ENCODE measurements around the gene DACT1.

The DACT1 gene

DNA sequence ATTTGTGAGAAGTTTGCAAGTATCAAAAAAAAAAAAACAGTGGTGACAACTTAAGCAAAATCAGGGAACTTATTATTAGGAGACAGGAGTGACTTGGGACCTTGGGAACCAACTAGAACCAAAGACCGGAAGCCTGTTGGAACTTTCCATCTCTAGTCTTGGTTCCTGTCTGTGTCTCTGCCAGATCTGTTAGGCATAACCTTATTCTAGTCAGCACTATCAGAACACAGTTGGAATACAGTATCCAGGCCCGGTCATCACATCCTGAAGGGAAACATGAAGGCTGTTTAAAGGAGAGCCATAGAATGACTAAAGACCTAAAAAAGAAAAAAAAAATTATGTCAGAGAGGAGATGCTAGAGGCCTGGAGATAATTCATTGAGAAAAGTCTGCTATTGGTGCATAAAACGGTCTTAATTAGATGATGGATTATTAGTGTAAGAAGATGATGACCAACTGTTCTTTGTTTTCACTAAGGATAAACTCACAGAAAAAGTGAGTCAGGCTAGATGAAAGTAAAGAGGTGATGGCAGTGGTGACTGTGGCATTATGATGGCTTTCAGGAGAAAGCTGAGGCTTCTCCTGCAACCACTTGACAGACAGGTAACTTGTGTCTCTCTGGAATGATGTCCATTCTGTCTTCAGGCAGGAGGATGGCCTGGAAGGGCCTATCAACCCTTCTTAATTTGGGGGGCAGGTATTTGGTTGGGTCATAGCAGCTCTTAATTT, 28.2 kb downstream of the DACT1 start:
- Histone ChIP-seq H3K4me1 (ENCODE audit: control insufficient read depth, insufficient read depth, low read length) (no peaks in the 10 kb centered on the region), H3K9me3 (ENCODE audit: control insufficient read depth, insufficient read depth, low read length) (no peaks in the 10 kb centered on the region), H3K27ac (ENCODE audit: low read length) (no peak overlapping the region), H3K27me3 (ENCODE audit: control insufficient read depth, insufficient read depth, low read length) (no peaks in the 10 kb centered on the region; the same call in 1 of the 2 replicates), H3K36me3 (ENCODE audit: control insufficient read depth, insufficient read depth, low read length) (no peaks in the 10 kb centered on the region), H3K4me3 (ENCODE audit: low read length) (no peak overlapping the region)
- no peak for DNase-seq (ENCODE audit: low read depth, low spot score)
- no CpG with 5 or more reads among the region's 3 CpGs for WGBS (ENCODE audit: insufficient coverage, insufficient read length)

DNA sequence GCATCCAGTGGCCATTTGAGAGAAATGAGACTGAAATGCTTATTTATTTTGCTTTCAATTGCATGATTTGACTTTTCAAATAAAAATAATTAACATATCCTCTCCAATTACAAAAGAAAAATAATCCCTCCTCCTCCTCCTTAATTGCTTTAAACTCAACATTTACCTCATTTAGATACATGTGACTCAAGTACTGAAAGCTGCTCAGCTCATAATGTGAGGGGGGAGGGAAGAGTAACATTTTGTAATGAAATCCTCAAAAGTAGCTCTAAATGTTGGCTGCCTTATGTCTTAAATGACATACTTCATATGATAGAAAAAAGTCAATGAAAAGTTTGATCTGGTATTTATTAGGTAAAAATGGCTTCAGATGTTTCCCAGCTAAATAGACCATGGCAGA, 29.0 kb downstream of the DACT1 start:
- Histone ChIP-seq H3K4me3 (ENCODE audit: low read length) (no peak overlapping the region), H3K27ac (ENCODE audit: low read length) (no peak overlapping the region), H3K9me3 (ENCODE audit: control insufficient read depth, insufficient read depth, low read length) (no peaks in the 10 kb centered on the region), H3K4me1 (ENCODE audit: control insufficient read depth, insufficient read depth, low read length) (no peaks in the 10 kb centered on the region), H3K36me3 (ENCODE audit: control insufficient read depth, insufficient read depth, low read length) (no peaks in the 10 kb centered on the region), H3K27me3 (ENCODE audit: control insufficient read depth, insufficient read depth, low read length) (no peaks in the 10 kb centered on the region; the same call in 1 of the 2 replicates)
- no peak for DNase-seq (ENCODE audit: low read depth, low spot score)

DNA sequence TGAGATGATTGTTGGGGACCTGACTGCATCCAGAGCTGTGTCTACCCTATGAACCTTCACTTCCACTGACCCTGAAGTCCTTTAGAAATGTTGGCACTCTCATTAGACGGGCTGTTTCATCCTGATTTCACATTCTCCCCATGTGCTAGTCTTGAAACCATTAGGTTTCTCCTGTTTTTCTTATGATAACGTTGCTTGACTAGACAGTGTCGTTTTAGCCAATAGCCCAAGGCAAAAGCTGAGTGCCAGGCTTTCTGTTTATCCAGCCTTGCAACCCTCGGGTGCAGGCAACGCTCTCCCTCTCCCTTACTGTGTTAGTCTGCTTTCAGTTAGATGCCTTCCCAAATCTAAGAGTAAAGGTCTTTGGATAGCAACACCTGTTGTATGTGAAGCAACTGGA, 30.1 kb downstream of the DACT1 start:
- H3K9me3 ChIP-seq (ENCODE audit: control insufficient read depth, insufficient read depth, low read length): no peaks in the 10 kb centered on the region
- no CpG with 5 or more reads among the region's 5 CpGs for WGBS (ENCODE audit: insufficient coverage, insufficient read length)
- H3K4me3 ChIP-seq (ENCODE audit: low read length): no peak overlapping the region
- H3K27me3 ChIP-seq (ENCODE audit: control insufficient read depth, insufficient read depth, low read length): no peaks in the 10 kb centered on the region; the same call in 1 of the 2 replicates
- no peaks in the 10 kb centered on the region for H3K36me3 ChIP-seq (ENCODE audit: control insufficient read depth, insufficient read depth, low read length)
- H3K4me1 ChIP-seq (ENCODE audit: control insufficient read depth, insufficient read depth, low read length): no peaks in the 10 kb centered on the region
- no peak overlapping the region for H3K27ac ChIP-seq (ENCODE audit: low read length)
- DNase-seq (ENCODE audit: low read depth, low spot score): no peak

DNA sequence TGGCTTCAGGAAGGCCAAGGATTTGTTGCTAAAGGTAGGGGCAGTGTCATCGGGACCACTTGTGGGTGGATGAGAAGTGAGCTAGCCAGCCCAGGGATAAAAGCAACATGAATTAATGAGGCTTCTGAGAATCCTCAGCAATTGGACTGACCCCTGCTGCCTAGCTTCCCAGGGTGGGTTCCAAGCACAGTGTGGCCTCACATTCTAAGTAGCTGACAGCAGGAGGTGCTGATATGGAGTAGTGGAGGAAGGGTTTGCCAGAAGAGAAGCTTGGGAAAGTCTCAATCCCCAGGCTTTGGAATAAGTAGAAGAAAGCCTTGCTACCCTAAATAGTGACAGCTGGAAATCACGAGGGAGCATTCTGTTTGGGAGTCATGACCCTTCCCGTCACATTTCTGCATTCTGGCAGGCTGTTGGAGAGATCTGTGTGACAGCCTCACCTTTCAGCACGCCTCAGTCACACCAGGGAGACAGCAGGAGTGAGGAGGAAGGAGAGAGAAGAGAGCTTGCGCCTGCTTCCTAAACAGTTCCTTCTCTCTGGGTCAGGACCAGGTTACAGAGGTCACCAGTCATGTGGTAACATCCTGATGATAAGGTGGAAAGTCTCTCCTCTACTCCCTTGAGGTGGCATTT, 31.2 kb downstream of the DACT1 start:
- no peaks in the 10 kb centered on the region for H3K36me3 ChIP-seq (ENCODE audit: control insufficient read depth, insufficient read depth, low read length)
- no peaks in the 10 kb centered on the region for H3K9me3 ChIP-seq (ENCODE audit: control insufficient read depth, insufficient read depth, low read length)
- H3K4me3 ChIP-seq (ENCODE audit: low read length): no peak overlapping the region
- H3K27me3 ChIP-seq (ENCODE audit: control insufficient read depth, insufficient read depth, low read length): no peaks in the 10 kb centered on the region; the same call in 1 of the 2 replicates
- H3K27ac ChIP-seq (ENCODE audit: low read length): no peak overlapping the region
- DNase-seq (ENCODE audit: low read depth, low spot score): no peak
- no peaks in the 10 kb centered on the region for H3K4me1 ChIP-seq (ENCODE audit: control insufficient read depth, insufficient read depth, low read length)
- WGBS (ENCODE audit: insufficient coverage, insufficient read length): no CpG with 5 or more reads among the region's 5 CpGs

DNA sequence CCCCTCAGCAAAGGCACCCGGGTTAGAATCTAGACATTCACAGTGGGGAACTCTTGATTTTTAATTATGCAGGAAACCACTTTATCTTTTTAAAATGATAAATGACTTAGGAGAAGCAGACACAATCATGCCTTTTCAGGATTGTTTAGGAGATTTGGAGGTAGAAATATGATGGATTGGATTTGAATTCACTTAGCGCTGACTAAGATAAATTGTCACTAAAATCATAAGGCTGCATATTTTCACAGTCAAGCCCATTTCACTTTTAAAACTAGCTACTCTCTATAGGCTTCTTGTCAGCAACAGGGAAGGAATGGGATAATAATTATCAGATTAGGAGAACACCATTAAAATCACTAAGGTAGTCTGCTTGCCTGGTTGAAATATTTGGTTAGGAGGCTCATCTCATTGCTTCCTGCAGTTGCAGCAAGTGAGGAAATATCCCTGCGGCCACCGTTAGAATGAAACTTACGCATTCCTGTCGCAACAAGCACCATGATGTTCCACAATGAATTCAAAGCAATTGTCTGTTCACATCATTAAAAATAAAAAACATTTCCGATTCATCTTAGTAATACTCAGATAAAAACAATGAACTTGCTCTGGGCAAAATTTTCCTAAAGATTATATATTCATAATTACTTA, 31.9 kb downstream of the DACT1 start:
- no peaks in the 10 kb centered on the region for H3K9me3 ChIP-seq (ENCODE audit: control insufficient read depth, insufficient read depth, low read length)
- no peaks in the 10 kb centered on the region for H3K4me1 ChIP-seq (ENCODE audit: control insufficient read depth, insufficient read depth, low read length)
- H3K27me3 ChIP-seq (ENCODE audit: control insufficient read depth, insufficient read depth, low read length): no peaks in the 10 kb centered on the region; the same call in 1 of the 2 replicates
- no peaks in the 10 kb centered on the region for H3K36me3 ChIP-seq (ENCODE audit: control insufficient read depth, insufficient read depth, low read length)
- 100% methylated on average over 1 of the region's 7 CpGs for WGBS (ENCODE audit: insufficient coverage, insufficient read length)
- H3K27ac ChIP-seq (ENCODE audit: low read length): no peak overlapping the region
- DNase-seq (ENCODE audit: low read depth, low spot score): no peak
- no peak overlapping the region for H3K4me3 ChIP-seq (ENCODE audit: low read length)

DNA sequence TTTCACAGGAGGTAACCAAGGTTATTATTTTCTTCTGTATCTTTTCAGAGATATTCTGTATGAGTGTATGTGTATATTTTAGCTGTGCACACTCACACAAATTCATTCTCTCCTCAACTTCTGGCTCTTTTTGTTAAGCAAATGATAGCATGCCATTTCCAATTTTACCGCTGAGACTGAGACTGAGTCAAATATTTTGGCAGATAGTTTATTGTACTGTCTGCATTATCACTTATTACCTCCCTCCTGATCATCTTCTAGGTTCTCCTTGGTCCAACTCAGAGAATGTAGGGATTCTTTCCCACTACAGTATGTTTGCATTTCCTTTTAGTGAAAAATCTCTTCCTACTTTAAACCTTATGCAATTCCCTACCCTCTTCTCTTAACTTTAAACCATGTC, 33.3 kb downstream of the DACT1 start:
- no peak for DNase-seq (ENCODE audit: low read depth, low spot score)
- Histone ChIP-seq H3K4me3 (ENCODE audit: low read length) (no peak overlapping the region), H3K27ac (ENCODE audit: low read length) (no peak overlapping the region), H3K27me3 (ENCODE audit: control insufficient read depth, insufficient read depth, low read length) (no peaks in the 10 kb centered on the region; the same call in 1 of the 2 replicates), H3K4me1 (ENCODE audit: control insufficient read depth, insufficient read depth, low read length) (no peaks in the 10 kb centered on the region), H3K36me3 (ENCODE audit: control insufficient read depth, insufficient read depth, low read length) (no peaks in the 10 kb centered on the region), H3K9me3 (ENCODE audit: control insufficient read depth, insufficient read depth, low read length) (no peaks in the 10 kb centered on the region)
- no CpG with 5 or more reads among the region's 1 CpG for whole genome bisulfite sequencing (ENCODE audit: insufficient coverage, insufficient read length)

DNA sequence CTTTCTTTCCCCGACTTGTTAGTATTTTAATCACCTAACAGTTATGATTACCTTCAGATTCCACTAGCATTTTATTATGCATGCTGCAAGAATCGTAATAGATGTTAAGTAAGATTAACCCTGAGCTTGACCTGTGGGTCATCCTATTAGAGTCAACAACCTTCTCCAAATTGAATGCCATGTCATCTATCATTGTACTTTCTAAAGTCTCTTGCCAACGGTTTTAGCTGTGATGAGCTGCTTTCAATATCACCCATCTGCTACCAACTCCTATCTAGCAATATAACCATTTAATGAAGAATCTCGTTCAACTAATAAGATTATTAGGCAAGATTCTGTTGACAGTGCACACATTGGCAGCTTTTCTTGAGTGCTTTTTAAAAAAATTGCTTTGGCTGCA, 33.7 kb downstream of the DACT1 start:
- WGBS (ENCODE audit: insufficient coverage, insufficient read length): 100% methylated on average over 1 of the region's 4 CpGs
- H3K4me3 ChIP-seq (ENCODE audit: low read length): no peak overlapping the region

DNA sequence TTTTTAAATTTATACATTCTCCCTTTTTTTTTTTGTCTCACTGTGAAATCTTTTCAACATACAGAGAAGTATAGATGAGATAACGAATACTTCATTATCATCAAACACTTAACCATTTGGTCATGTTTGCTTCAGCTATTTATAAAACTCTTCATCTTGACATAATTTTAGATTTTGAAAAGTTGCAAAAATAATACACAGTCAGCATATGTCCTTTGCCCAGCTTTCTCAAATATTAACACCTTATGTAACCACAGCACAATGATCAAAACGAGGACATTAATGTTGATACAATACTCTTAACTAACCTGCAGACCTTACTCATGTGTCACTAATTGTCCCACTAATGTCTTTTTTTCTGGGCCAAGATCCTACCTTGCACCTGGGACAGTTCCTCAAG, 36.0 kb downstream of the DACT1 start:
- H3K4me3 ChIP-seq (ENCODE audit: low read length): no peak overlapping the region
- no peaks in the 10 kb centered on the region for H3K36me3 ChIP-seq (ENCODE audit: control insufficient read depth, insufficient read depth, low read length)
- H3K9me3 ChIP-seq (ENCODE audit: control insufficient read depth, insufficient read depth, low read length): no peaks in the 10 kb centered on the region
- H3K27ac ChIP-seq (ENCODE audit: low read length): no peak overlapping the region
- no CpG with 5 or more reads among the region's 2 CpGs for WGBS (ENCODE audit: insufficient coverage, insufficient read length)
- no peak for DNase-seq (ENCODE audit: low read depth, low spot score)
- H3K27me3 ChIP-seq (ENCODE audit: control insufficient read depth, insufficient read depth, low read length): no peaks in the 10 kb centered on the region
- H3K4me1 ChIP-seq (ENCODE audit: control insufficient read depth, insufficient read depth, low read length): no peaks in the 10 kb centered on the region

More for the DNA sequence above, 33.7 kb downstream of the DACT1 start:
- Histone ChIP-seq H3K9me3 (ENCODE audit: control insufficient read depth, insufficient read depth, low read length) (no peaks in the 10 kb centered on the region), H3K27me3 (ENCODE audit: control insufficient read depth, insufficient read depth, low read length) (no peaks in the 10 kb centered on the region; the same call in 1 of the 2 replicates), H3K36me3 (ENCODE audit: control insufficient read depth, insufficient read depth, low read length) (no peaks in the 10 kb centered on the region), H3K4me1 (ENCODE audit: control insufficient read depth, insufficient read depth, low read length) (no peaks in the 10 kb centered on the region), H3K27ac (ENCODE audit: low read length) (no peak overlapping the region)
- no peak for DNase-seq (ENCODE audit: low read depth, low spot score)

DNA sequence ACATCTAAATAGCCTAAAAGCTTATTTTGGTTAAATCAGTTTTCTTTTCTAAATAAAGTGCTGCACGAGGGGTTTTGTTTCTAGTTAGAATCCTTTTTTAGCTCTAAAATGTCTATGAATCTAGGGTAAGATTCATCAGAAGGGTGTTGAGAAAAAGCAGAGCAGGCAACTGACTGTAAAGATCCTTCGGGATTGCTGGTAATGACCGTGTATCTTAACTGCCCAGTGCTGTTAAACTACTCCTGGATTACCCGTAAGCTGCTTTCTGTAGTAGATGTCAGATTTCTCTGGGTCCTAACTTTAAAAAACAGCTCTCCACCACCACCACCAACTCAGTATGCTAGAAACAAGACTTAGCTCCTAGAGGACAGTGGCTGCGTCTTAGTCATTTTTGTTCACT, 39.2 kb downstream of the DACT1 start:
- Histone ChIP-seq H3K36me3 (ENCODE audit: control insufficient read depth, insufficient read depth, low read length) (no peaks in the 10 kb centered on the region), H3K9me3 (ENCODE audit: control insufficient read depth, insufficient read depth, low read length) (no peaks in the 10 kb centered on the region), H3K27ac (ENCODE audit: low read length) (no peak overlapping the region), H3K27me3 (ENCODE audit: control insufficient read depth, insufficient read depth, low read length) (no peaks in the 10 kb centered on the region), H3K4me1 (ENCODE audit: control insufficient read depth, insufficient read depth, low read length) (no peaks in the 10 kb centered on the region), H3K4me3 (ENCODE audit: low read length) (no peak overlapping the region)
- no peak for DNase-seq (ENCODE audit: low read depth, low spot score)
- WGBS (ENCODE audit: insufficient coverage, insufficient read length): no CpG with 5 or more reads among the region's 5 CpGs

DNA sequence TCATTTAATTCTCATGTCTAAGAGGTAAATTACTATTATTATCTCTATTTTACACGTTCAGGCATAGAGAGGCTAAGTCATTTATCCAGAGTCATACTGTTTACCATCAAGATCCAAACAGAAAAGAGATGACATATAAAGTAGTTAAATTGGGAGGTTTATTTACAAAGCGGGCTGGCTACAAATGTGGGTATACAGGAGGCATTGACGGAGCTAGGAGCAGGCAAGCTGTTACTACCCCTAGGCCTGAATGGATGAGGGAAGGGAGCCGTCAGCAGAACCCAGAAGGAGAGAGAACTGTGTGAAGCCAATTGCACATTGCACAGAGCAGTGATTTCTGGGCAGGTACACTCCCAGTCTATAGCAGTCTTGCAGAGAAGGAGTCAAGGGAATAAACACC, 39.8 kb downstream of the DACT1 start:
- Histone ChIP-seq H3K27me3 (ENCODE audit: control insufficient read depth, insufficient read depth, low read length) (no peaks in the 10 kb centered on the region), H3K27ac (ENCODE audit: low read length) (no peak overlapping the region), H3K36me3 (ENCODE audit: control insufficient read depth, insufficient read depth, low read length) (no peaks in the 10 kb centered on the region), H3K4me1 (ENCODE audit: control insufficient read depth, insufficient read depth, low read length) (no peaks in the 10 kb centered on the region), H3K4me3 (ENCODE audit: low read length) (no peak overlapping the region), H3K9me3 (ENCODE audit: control insufficient read depth, insufficient read depth, low read length) (no peaks in the 10 kb centered on the region)
- whole genome bisulfite sequencing (ENCODE audit: insufficient coverage, insufficient read length): no CpG with 5 or more reads among the region's 4 CpGs
- no peak for DNase-seq (ENCODE audit: low read depth, low spot score)
